Activated naive CD4-positive, alpha-beta T cell treated with anti-CD3 and anti-CD28 coated beads, Interleukin-2, amount 10 ng/mL, durations not matched to agents 7 days and 5 days (primary cell): ENCODE data around the gene CADM1.

ENCODE experiments used
- CTCF ChIA-PET: fragments of 350-600 bp; sonication (Branson Sonifier 250); formaldehyde crosslinking; loops from one replicate; lab custom pipeline; 2021; ENCODE audit warnings: antibody characterized with exemption; lab: Charles Lee
- DNase-seq: peaks from one replicate; pipeline ENCODE4 v3.0.0-alpha.2; 2020
- H3K27ac Mint-ChIP-seq: one replicate; pipeline ENCODE4 v1.8.0; 2021; ENCODE audit warnings: mild to moderate bottlenecking, moderate library complexity, mixed read lengths
- H3K27me3 Mint-ChIP-seq: one replicate; pipeline ENCODE4 v1.8.0; 2021; ENCODE audit warnings: mild to moderate bottlenecking, mixed read lengths
- H3K36me3 Mint-ChIP-seq: one replicate; pipeline ENCODE4 v1.8.0; 2021; ENCODE audit warnings: mixed read lengths
- H3K4me1 Mint-ChIP-seq: one replicate; pipeline ENCODE4 v1.8.0; 2021; ENCODE audit warnings: mixed read lengths
- H3K4me3 Mint-ChIP-seq: one replicate; pipeline ENCODE4 v1.8.0; 2021; ENCODE audit warnings: mild to moderate bottlenecking, moderate library complexity, mixed read lengths
- H3K9me3 Mint-ChIP-seq: one replicate; pipeline ENCODE4 v1.8.0; 2021; ENCODE audit warnings: mixed read lengths

The CADM1 gene

DNA sequence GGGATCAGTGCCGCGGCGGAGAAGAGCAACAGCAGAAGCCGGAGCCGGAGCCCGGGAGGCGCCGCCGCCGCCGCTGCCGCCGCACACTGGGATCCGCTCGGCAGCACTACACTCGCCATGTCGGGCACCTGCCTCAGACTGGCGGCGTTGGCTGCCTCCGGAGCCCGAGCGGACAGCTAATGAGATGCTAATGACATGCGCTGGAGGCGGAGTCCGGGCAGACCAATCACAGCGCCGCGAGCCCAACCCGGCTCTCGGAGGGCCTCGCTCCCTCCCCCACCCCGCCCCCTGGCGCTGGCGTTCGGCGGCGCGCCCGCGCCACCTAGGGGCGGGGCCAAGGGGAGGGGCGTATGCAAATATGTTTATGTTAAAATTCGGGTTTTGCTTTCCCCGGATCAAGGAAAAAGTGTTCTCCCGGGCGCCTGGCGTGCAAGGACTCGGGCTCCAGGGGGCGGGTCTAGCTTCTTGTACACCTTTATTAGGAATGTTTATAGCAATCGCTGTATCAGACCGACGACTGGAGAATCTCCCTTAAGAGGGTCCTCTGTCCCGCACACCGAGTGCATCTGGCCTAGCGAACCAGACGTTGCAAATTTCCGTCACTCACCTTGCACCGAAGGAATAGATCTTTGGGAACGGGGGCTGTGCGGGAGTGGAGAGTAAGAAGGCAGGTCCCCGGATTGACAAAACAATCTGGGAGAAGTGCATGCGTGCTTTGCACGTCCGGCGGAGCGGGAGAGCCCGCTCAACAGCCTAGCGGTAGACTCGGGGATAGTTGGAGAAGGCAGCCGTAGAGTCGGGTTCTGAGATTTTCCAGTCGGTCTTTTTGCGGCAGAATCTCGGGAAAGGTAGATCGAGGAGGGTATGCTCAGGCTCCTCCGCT, at the start of gene CADM1:
Gene CADM1, minus strand, starts transcription at position 140 of the 883 bp plus-strand sequence.
- Mint-ChIP-seq H3K27ac (peak within 1 kb of the TSS; percentile 5), H3K27me3 (peaks cover 16% of the 10 kb centered on the region), H3K9me3 (no peaks in the 10 kb centered on the region), H3K4me3 (peak within 1 kb of the TSS; percentile 38), H3K36me3 (no peaks in the 10 kb centered on the region), H3K4me1 (peaks cover 11% of the 10 kb centered on the region)
- DNase-seq: peak; percentile 73
- CTCF ChIA-PET: no interaction called here

DNA sequence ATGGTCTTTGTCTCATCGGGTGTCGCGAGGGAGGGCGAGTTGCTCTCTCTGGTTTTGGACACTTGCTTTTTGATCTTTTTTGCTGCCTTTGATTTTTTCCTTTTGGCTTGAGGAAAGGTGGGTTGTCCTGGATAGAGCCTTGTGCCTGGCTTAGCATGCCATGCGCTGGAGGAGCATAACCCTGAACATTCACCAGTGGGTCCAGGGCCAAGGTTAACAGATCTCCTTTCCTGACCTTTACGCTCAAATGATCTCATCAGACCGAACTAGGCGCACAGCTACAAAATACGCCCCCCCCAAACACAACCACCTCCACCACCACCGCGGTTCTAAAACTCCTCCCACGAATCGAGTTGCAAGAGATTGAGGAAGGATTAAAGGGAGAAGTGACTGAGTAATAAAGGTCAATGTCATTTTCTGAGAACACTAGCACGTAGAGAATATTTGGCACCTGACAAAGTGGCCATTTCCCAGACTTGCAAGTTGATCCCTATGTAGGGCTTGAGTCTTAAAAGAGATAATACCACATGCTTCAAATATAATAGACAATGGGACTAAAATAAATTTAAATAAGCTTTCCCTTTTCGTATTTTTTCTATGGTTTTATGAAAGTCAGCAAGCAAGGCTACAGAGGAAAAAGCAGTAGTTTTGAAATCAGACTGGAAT, 48.7 kb upstream of the CADM1 start:
- no peaks in the 10 kb centered on the region for H3K36me3 Mint-ChIP-seq
- H3K27me3 Mint-ChIP-seq: no peaks in the 10 kb centered on the region
- H3K27ac Mint-ChIP-seq: no peak overlapping the region
- H3K9me3 Mint-ChIP-seq: no peaks in the 10 kb centered on the region
- no peak for DNase-seq
- H3K4me1 Mint-ChIP-seq: no peaks in the 10 kb centered on the region
- H3K4me3 Mint-ChIP-seq: no peak overlapping the region
- CTCF ChIA-PET: no interaction called here

DNA sequence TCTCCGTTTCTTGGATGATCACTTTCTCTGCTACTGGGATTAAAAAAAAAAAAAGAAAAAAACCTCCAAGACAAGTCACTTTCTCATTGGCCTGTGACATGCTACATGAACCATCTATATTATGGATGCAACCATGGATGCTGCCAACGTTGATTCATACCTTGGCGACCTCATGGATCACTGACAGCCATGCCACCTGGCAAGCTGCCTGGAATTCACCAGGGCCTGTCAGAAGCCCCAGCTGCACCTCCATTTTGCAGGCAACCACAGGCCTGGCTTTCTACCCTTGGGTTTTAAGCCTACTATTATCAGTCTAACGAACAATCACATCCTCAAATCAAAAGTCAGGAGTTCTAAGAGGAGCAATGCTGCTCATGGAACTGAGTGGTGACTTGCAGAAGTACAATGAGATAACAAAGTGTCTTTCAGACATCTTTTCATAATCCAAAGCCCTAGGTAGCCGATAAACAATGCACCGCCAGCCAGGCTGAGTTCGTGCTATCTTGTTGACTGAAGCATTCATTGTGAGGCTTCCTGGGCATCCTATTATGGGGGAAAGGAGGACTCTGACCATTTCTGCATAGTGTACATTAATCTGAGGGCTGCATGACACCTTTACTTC, 48.0 kb upstream of the CADM1 start:
- DNase-seq: no peak
- H3K27ac Mint-ChIP-seq: no peak overlapping the region
- CTCF ChIA-PET: no interaction called here
- no peaks in the 10 kb centered on the region for H3K4me1 Mint-ChIP-seq
- H3K4me3 Mint-ChIP-seq: no peak overlapping the region
- no peaks in the 10 kb centered on the region for H3K9me3 Mint-ChIP-seq
- no peaks in the 10 kb centered on the region for H3K27me3 Mint-ChIP-seq
- no peaks in the 10 kb centered on the region for H3K36me3 Mint-ChIP-seq

DNA sequence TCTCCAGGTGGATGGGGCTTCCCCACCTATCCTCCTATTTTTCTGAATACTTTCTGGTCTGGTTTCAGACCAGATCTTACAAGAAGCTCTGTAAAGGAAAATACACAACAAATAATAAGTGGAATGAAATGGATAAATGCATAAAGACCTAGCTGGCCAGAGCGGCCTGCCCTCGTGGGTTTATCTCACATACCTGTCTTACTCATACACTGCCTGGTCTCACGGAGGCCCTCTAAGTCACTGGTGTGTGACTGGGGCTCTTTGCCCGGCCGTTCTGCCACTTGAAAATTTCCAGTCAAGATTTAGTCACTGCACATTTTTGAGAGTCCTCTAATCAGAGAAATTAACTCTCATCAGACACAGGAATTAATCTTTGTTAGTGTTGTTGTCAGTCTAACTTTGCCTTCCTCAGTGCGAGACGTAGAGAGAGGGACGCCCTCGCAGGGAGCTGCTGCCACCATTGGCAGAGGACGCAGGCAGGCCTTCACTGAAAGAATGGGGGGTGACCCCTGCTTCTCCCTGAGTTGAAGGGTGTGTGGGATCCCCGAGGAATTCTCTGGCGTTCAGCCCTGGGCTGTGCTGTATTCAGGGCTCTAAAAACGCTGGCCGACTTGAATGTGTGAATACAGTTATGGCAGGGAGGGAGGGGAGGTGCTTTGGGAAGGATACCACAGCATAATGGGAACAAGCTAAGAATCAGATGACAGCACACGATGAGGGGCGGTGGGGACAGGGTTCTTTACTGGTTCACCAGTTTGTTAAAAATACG, 46.3 kb upstream of the CADM1 start:
- no peak overlapping the region for H3K4me3 Mint-ChIP-seq
- no peaks in the 10 kb centered on the region for H3K4me1 Mint-ChIP-seq
- CTCF ChIA-PET: no interaction called here
- no peaks in the 10 kb centered on the region for H3K27me3 Mint-ChIP-seq
- H3K9me3 Mint-ChIP-seq: no peaks in the 10 kb centered on the region
- no peak for DNase-seq
- H3K36me3 Mint-ChIP-seq: no peaks in the 10 kb centered on the region
- H3K27ac Mint-ChIP-seq: no peak overlapping the region

DNA sequence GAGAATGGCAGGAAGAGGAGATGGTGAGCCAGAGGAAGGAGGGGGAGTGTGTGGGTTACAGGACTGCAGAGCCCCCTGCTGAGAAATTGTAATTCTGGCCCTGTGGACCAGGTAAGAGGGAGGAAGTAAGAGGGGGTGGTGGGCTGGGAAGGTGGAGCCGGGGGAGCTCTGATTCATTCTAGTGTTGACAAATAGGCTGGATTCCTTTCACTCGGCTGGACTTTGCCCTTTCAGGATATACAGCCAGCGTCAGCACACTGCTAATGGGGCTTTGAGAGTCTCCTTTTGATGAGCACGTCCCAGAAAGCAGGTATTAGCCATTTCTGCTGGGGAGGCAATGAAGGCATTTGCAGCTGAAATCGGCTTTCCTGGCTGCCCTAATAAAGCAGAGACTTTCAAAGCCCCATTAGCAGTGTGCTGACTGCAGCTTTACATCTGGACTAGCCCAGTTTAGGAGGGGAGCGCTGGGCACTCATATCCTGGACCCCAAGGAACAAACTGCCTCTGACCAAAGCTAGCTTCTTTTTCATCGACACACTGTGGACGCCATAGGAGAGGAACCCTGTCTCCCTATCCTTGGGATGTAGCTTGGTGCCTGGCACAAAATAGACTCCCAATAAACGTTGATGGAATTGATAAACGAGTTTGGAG, 44.8 kb upstream of the CADM1 start:
- CTCF ChIA-PET: no interaction called here
- no peak overlapping the region for H3K27ac Mint-ChIP-seq
- H3K27me3 Mint-ChIP-seq: no peaks in the 10 kb centered on the region
- no peak overlapping the region for H3K4me3 Mint-ChIP-seq
- H3K4me1 Mint-ChIP-seq: no peaks in the 10 kb centered on the region
- DNase-seq: no peak
- H3K36me3 Mint-ChIP-seq: no peaks in the 10 kb centered on the region
- H3K9me3 Mint-ChIP-seq: no peaks in the 10 kb centered on the region

DNA sequence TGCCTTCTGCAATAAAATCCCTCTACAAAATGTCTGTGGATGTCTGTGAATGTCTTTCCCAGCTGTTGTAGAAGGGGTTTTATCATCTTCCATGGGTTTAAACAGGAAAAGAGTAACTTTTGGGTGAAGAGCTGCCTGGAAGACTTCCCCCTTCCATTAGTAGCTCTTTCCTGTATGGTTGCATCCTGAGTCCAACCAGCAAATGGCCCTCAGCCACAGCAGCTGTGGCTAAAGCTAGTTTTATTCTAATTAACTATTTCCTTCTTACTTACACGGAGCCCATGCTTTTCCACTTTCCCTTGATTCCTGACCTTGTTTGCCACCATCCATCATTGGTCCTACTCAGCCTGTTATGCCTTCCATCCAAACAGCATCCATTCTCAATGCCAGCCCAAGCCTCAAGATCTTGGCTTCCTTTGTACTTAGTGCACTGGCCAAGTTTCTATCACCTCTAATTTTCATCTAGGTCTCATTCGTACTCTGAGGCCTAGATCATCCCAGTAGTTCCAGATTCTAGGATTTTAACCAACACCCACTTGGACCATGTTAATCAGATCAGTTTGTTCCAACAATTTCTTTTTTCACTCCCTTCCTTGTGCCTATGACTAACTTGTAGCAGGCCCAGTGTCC, 41.5 kb upstream of the CADM1 start:
- no peak overlapping the region for H3K4me3 Mint-ChIP-seq
- H3K9me3 Mint-ChIP-seq: no peaks in the 10 kb centered on the region
- no peaks in the 10 kb centered on the region for H3K36me3 Mint-ChIP-seq
- H3K27ac Mint-ChIP-seq: no peak overlapping the region
- no peaks in the 10 kb centered on the region for H3K4me1 Mint-ChIP-seq
- CTCF ChIA-PET: no interaction called here
- DNase-seq: no peak
- no peaks in the 10 kb centered on the region for H3K27me3 Mint-ChIP-seq

DNA sequence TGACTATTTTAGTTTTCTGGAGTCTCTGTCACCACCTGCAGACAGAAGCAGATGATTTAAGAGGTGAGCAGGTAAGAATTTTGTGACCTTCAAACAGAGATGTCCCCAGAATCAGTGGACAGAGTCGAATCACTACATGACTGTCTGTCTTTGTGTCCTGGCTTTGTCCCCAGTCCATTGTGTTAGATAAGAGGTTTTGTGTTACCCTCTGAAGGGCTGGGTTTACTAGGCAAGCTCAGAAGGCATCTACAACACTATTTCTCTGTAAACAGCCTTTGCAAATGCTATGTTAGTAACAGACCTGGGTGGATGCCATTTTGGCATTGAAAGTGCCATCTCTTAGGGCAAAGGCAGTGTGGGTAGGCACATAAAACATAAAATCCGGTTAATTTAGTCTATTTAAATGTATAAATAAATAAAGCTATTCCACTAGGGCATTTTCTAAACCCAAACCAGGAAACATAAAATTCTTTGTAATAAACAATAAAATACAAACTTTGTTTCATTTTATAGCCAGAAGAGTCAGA, 40.3 kb upstream of the CADM1 start:
- Mint-ChIP-seq H3K4me3 (no peak overlapping the region), H3K36me3 (no peaks in the 10 kb centered on the region)
- CTCF ChIA-PET: no interaction called here

DNA sequence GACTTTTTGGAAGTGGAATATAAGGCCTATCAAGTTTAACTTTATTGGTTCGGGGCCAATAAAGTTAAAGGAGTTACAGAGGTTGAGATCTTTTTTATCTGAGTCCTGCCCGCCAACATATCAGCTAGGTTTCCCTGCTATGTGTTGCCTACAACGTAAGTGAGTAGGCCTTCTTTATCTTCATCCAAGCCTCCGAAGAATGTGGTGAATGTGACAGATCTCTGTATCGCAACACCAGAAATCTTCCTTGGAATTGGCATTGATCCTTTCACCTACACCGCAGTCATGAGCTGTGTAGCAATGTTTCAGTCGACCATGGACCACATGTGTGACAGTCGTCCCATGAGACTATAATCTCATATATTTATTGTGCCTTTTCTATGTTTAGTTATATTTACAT, 37.3 kb upstream of the CADM1 start:
- CTCF ChIA-PET: no interaction called here
- DNase-seq: no peak
- H3K27ac Mint-ChIP-seq: no peak overlapping the region
- H3K27me3 Mint-ChIP-seq: no peaks in the 10 kb centered on the region
- H3K36me3 Mint-ChIP-seq: no peaks in the 10 kb centered on the region
- H3K4me1 Mint-ChIP-seq: no peaks in the 10 kb centered on the region
- no peaks in the 10 kb centered on the region for H3K9me3 Mint-ChIP-seq
- no peak overlapping the region for H3K4me3 Mint-ChIP-seq

More for the DNA sequence above, 40.3 kb upstream of the CADM1 start:
- no peaks in the 10 kb centered on the region for H3K4me1 Mint-ChIP-seq
- H3K27me3 Mint-ChIP-seq: no peaks in the 10 kb centered on the region
- no peak for DNase-seq
- no peaks in the 10 kb centered on the region for H3K9me3 Mint-ChIP-seq
- H3K27ac Mint-ChIP-seq: no peak overlapping the region

DNA sequence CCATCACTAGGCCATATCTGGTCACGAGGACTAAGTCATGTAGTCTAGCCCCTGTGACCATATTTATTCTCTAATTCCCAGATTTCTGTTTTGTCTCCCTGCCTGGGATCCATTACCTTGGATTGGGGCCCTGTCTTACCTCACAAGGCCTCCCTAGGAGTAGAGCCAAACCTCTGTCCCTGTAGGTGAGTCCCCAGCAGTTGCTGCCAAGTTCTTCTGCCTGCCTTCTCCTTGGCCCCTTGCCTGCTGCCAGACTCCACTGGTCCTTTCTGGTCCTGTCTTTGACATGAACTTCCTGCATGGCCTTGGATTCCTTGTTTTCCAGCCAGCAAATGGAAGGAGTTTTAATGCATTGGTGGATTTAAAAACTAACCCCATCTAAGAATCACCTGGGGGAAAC, 35.6 kb upstream of the CADM1 start:
- H3K9me3 Mint-ChIP-seq: no peaks in the 10 kb centered on the region
- no peaks in the 10 kb centered on the region for H3K36me3 Mint-ChIP-seq
- DNase-seq: no peak
- no peak overlapping the region for H3K4me3 Mint-ChIP-seq
- CTCF ChIA-PET: no interaction called here
- H3K27ac Mint-ChIP-seq: no peak overlapping the region
- no peaks in the 10 kb centered on the region for H3K27me3 Mint-ChIP-seq
- no peaks in the 10 kb centered on the region for H3K4me1 Mint-ChIP-seq

DNA sequence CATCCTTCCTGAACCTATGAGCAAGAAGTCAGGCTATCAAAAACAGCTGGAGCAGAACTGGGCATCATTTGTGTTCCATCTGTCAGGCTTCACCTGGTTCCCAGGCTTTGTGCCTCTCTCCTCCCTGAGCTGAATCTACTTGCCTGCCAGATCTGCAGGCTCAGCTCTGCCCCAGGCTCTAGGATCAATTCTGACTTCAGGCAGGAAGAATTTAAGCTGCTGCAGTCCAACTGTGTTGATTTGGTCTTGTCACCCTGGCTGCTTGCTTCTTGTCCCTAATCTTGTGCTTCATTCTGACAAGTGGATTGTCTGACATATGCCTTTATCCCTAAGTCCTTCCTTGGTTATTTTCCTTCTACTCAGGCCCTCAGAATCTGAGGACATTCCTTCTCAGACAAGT, 31.6 kb upstream of the CADM1 start:
- Mint-ChIP-seq H3K27ac (no peak overlapping the region), H3K36me3 (no peaks in the 10 kb centered on the region), H3K27me3 (no peaks in the 10 kb centered on the region), H3K4me1 (no peaks in the 10 kb centered on the region), H3K4me3 (no peak overlapping the region), H3K9me3 (no peaks in the 10 kb centered on the region)
- CTCF ChIA-PET: no interaction called here
- no peak for DNase-seq

DNA sequence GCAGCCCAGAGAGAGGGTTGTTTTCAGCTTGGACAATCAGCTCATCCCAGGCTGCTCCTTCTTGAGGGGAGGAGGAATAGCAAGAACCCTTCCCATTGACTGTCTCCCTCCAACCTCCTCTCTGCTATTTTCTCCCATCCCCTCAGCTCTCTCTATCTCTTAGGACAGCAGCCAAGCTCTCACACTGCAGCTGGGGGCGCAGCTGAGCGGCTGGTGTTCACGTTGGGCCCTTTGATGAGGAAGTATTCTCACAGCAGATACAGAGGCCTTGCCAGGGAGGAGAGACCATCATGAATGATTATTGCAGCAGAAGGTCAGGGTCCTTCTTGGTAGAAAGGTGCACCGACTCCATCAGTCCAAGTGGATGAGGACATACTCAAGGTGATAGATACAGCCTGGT, 26.5 kb upstream of the CADM1 start:
- H3K27ac Mint-ChIP-seq: no peak overlapping the region
- no peaks in the 10 kb centered on the region for H3K36me3 Mint-ChIP-seq
- no peaks in the 10 kb centered on the region for H3K9me3 Mint-ChIP-seq
- H3K27me3 Mint-ChIP-seq: no peaks in the 10 kb centered on the region
- H3K4me1 Mint-ChIP-seq: no peaks in the 10 kb centered on the region
- no peak overlapping the region for H3K4me3 Mint-ChIP-seq
- CTCF ChIA-PET: no interaction called here
- DNase-seq: no peak

DNA sequence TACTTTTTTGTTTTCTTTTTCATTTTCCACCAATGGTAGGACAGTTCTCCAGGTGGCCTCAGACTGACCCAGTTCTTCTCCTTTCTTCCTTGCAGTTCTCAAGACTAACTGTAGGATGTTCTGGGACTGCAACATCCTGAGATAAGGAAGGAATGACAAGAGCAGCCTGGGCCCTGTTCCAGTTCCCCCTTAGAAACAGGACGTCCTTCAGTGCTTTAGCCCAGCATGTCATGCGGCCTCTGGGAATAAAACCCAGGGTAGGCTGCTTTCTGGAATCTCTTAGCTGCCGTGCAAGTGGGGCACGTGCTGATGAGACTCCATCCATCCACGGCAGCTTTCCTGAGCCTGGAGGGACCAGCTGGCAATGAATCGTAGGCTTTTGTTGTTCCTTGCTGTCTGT, 24.0 kb upstream of the CADM1 start:
- DNase-seq: no peak
- H3K27me3 Mint-ChIP-seq: no peaks in the 10 kb centered on the region
- no peak overlapping the region for H3K4me3 Mint-ChIP-seq
- H3K4me1 Mint-ChIP-seq: no peaks in the 10 kb centered on the region
- H3K9me3 Mint-ChIP-seq: no peaks in the 10 kb centered on the region
- CTCF ChIA-PET: no interaction called here
- no peak overlapping the region for H3K27ac Mint-ChIP-seq
- no peaks in the 10 kb centered on the region for H3K36me3 Mint-ChIP-seq

DNA sequence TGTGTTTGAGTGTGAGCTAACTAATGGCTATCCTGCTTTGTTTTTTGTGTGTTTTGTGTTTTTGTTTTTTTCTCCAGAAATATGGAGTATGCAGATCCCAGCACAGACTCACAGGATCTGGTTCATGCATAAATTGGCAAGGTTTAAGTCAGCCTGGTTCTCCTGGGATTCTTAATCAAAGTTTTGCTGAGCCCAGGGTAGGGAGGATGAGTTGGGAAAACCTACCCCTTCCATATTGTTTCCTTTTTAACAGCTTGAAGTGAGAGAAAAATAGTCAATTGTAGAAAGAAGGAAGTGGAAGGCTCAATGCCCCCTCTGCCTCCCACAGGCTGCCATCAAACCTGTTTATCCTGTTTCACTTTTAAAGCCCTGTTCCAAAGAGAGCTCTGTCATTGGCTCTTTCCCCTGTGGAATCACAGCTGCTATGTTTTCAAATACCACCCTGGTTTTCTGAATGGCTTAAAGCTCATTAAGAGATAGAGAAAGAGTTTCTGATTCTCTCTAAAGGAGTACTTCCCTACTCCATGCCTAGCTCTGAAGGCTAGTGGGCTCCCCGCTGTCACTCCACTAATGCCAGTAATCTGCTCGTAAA, 23.4 kb upstream of the CADM1 start:
- no peaks in the 10 kb centered on the region for H3K36me3 Mint-ChIP-seq
- no peak overlapping the region for H3K4me3 Mint-ChIP-seq
- no peak for DNase-seq
- H3K4me1 Mint-ChIP-seq: no peaks in the 10 kb centered on the region
- H3K9me3 Mint-ChIP-seq: no peaks in the 10 kb centered on the region
- H3K27ac Mint-ChIP-seq: no peak overlapping the region
- CTCF ChIA-PET: interaction anchor here (0.7 kb wide), 1 partner anchor 805 kb away, joined by 3 read pairs; no protein-coding TSS in a partner anchor
- no peaks in the 10 kb centered on the region for H3K27me3 Mint-ChIP-seq
